Ramos (cell line): ENCODE data around the gene BCAS4.
"Not testable (repeated sequence)": the region's sequence is repeated elsewhere in the genome, so short reads cannot be mapped to it uniquely, and the experiment has no call there.

ENCODE experiments used
- in situ Hi-C: fragments of 300-500 bp; cut with MboI; formaldehyde crosslinking; loops from one replicate; pipeline ENCODE4 v1.14.3; 2022; ENCODE audit warnings: low sequenced_read_pairs; ENCODE audit not compliant: unreplicated experiment

Gene BCAS4

DNA sequence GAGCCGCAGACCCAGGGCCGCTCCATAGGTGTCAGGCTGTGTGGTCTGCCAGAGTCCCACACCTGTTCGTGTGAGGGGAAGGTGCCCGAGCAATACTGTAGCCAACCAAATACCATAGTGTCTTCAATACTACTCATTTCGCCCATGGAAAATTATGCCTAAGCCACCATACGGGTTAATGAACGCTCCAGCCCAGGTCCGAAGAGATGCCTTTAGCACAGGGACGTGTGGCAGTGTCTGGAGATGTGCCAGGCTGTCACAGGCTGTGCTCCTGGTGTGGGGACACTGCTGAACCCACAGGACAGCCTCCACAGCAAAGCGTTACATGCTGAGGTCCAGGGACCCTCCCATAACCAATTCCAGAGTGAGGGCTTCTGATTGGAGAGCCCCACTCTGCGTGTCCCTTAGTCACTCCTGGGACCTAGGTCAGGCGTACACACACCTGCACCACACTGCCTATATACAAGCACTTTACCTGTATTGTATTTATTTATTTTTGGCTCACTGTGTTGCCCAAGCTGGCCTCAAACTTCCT is 25.2 kb upstream of the BCAS4 start:
- in situ Hi-C loops: not testable (repeated sequence)

DNA sequence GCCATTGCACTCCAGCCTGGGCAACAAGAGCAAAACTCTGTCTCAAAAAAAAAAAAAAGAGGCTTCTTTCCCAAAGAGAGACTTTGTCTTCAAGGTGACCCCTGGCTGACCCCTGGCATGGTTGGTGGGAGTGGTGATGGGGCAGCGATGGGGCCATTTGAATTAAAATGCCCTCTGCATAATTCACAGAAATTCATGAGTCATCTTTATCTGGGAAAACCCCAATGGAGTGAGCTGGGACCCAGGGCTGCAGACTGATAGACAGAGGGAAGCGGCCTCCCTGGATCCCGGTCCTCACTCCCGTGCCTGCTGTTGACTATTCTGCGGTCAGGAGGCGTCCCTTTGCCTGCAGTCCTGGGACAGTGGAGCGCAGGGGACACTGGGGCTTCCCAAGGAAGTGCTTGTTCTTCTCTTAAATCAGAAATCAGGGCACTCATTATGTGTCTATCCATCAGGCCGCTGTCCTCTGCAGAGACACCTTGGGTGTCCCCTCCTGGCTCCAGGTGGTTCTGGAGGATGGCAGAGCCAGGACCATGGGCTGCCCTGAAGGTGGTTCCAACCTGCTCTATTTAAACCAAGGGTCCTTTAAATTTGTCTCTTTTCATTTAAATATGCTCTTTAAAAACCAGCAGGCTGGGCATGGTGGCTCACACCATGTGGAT is 23.3 kb upstream of the BCAS4 start:
- in situ Hi-C loops: not testable (repeated sequence)

DNA sequence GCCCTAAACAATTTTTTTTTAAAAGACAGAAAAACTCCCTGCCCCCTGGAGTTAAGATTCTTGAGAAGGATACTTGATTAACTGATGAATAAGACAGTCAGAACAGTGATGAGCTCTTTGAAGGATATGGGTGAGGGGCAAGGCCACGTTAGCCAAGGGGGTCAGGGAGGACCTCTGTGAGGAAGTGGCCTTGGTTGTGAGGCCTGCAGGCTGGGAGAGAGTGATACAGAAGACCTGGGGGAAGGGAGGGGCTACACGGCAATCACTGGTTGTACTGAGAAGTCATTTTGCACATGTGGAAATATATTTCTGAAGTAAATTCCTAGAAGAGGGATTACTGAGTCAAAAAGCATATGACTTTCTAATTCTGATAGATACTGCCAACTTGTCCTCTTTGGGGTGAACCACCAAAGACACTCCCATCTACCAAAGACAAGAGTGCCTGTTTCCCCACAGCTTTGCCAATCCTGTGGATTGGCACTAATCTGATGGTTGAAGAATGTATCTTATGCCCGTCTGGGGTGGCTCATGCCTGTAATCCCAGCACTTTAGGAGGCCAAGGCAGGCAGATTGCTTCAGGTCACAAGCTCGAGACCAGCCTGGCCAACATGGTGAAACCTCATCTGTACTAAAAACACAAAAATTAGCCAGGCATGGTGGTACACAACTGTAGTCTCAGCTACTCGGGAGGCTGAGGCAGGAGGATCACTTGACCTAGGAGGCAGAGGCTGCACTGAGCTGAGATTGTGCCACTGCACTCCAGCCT is 22.3 kb upstream of the BCAS4 start:
- in situ Hi-C loops: no loop called here

DNA sequence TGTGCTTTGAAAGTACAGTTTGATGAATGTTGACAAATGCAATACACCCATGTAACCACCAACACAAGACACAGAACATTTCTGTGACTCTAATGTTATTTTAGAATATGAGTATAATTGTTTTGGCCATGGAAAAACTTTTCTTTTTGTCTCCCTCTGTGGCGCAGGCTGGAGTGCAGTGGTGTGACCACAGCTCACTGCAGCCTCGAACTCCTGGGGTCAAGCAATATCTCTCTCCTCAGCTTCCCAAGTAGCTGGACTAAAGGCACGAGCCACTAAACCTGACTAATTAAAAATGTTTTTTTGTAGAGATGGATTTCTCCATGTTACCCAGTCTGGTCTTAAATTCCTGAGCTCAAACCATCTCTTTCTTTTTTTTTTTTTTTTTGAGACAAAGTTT is 20.3 kb upstream of the BCAS4 start:
- in situ Hi-C loops: no loop called here

DNA sequence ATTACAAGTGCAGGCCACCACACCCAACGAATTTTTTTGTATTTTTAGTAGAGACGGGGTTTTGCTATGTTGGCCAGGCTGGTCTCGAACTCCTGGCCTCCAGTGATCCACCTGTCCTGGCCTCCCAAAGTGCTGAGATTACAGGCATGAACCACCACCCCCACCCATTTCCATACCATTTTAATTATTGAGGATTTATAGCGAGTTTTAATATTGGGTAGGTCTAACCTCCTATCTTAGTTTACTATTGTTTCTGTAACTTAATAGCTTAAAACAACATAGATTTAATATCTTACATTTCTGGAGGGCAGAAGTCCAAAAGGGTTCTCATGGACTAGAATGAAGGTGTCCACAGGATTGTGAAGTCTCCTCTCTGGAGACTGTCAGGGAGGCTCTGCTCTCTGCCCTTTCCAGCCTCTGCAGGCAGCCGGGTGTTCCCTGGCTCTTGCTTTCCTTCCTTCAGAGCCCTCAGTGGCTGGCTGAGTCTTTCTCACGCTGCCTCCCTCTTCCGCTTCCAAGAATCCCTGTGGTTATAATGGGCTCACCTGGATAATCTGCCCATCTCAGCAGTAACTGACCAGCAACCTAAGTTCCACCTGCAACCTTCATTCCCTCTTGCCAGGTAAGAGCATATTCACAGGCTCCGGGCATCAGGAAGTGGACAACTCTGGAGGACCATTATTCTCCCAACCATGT is 18.6 kb upstream of the BCAS4 start:
- in situ Hi-C loops: no loop called here

DNA sequence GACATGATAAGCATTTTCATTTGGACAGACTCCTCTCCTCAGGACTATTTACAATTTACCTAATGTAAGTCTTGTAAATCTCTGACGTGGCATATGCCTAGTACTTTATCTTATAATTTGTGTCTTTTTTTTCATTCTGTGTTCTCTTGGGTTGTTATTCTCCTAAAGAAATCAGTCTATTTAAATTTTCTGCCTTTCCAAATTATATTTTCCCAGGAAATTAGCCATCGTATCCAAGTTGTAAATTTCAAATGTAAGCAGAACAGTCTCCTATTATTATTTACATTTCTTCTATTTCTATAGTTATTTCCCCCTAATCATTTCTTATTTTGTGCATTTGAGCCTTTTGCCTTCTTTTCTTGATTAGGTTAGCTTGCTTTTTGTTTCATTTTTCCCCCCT is 17.5 kb upstream of the BCAS4 start:
- in situ Hi-C loops: no loop called here

DNA sequence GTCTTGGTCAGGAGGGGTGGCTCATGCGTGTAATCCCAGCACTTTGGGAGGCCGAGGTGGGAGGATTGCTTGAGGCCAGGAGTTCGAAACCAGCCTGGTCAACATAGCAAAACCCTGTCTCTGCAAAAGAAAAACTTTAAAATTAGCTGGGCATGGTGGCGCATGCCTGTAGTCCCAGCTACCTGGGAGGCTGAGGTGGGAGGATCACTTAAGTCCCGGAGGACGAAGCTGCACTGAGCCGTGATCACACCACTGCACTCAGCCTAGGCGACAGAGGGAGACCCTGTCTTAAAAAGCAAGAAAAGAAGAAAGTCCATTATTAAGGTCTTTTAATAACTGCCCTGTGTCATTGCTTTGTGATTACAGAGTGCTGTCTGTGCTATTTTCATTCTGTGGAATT is 15.9 kb upstream of the BCAS4 start:
- in situ Hi-C loops: not testable (repeated sequence)

DNA sequence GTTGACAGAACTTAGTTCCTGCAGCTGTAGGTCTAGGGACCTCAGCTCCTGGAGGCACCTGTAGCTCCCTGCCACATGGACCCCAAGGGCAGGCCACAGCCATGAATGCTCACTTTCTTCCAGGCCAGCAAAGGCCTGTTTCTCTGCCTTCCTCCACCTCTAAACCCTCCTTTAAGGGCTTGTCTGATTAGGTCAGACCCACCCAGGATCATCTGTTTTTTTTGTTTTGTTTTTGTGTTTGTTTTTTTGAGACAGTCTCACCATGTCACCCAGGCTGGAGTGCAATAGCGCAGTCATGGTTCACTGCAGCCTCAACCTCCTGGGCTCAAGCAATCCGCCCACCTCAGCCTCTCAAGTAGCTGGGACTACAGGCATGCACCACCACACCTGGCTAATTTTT is 11.5 kb upstream of the BCAS4 start:
- in situ Hi-C loops: loop anchor here (10.0 kb wide), 1 partner anchor 511 kb away; no protein-coding TSS in a partner anchor

DNA sequence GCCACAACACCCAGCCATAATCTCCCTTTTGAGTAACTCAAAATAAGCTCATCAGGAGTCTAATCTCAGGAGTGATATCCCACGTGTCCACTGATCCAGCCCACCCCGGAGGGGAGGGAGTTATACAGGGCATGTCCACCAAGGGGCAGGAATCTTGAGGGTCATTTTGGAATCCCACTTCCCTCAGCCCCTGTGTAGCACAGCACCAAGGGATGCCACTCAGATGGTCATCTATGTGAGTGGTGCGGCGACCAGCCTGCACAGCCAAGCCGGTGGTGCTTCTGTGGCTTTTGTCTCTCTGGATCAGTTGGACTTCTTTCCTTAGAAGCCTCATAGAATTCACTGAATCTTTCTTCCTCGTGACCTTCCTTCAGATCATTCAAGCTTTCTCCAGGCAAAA is 11.0 kb upstream of the BCAS4 start:
- in situ Hi-C loops: loop anchor here (10.0 kb wide), 1 partner anchor 511 kb away; no protein-coding TSS in a partner anchor

DNA sequence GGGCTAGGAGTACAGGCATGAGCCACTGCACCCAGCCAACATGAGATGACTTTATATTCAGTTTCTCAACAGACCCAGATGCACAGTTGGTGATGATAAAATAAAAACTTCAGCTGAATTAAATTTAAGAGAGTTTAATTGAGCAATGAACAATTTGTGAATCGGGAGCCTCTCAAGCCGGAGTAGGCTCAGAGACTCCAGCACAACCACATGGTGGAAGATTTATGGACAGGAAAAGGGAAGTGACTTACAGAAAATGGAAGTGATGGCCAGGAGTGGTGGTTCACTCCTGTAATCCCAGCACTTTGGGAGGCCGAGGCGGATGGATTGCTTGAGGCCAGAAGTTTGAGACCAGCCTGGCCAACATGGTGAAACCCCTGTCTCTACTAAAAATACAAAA is 10.4 kb upstream of the BCAS4 start:
- in situ Hi-C loops: loop anchor here (10.0 kb wide), 1 partner anchor 510 kb away; no protein-coding TSS in a partner anchor

DNA sequence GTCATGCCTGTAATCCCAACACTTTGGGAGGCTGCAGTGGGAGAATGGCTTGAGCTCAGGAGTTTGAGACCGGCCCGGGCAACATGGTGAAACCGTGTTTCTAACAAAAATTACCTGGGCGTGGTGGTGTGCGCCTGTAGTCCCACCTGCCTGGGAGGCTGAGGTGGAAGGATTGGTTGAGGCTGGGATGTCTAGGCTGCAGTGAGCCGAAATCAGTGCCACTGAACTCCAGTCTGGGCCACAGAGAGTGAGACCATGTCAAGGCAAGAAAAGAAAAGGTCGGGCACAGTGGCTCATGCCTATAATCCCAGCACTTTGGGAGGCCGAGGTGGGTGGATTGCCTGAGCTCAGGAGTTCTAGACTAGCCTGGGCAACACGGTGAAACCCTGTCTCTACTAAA is 8.2 kb upstream of the BCAS4 start:
- in situ Hi-C loops: loop anchor here (10.0 kb wide), 1 partner anchor 508 kb away; no protein-coding TSS in a partner anchor

DNA sequence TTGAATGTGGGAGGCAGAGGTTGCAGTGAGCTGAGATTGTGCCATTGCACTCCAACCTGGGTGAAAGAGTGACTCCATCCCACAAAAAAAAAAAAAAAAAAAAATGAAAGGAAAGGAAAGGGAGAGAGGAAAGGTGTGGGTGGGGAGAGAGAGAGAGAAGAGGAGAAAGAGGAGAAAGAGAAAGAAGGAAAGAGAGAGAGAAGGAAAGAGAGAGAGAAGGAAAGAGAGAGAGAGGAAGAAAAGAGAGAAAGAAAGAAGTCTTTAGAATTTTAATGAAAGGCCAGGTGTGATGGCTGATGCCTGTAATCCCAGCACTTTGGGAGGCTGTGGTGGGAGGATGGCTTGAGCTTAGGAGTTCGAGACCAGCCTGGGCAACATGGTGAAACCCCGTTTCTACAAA is 7.7 kb upstream of the BCAS4 start:
- in situ Hi-C loops: loop anchor here (10.0 kb wide), 1 partner anchor 508 kb away; no protein-coding TSS in a partner anchor

DNA sequence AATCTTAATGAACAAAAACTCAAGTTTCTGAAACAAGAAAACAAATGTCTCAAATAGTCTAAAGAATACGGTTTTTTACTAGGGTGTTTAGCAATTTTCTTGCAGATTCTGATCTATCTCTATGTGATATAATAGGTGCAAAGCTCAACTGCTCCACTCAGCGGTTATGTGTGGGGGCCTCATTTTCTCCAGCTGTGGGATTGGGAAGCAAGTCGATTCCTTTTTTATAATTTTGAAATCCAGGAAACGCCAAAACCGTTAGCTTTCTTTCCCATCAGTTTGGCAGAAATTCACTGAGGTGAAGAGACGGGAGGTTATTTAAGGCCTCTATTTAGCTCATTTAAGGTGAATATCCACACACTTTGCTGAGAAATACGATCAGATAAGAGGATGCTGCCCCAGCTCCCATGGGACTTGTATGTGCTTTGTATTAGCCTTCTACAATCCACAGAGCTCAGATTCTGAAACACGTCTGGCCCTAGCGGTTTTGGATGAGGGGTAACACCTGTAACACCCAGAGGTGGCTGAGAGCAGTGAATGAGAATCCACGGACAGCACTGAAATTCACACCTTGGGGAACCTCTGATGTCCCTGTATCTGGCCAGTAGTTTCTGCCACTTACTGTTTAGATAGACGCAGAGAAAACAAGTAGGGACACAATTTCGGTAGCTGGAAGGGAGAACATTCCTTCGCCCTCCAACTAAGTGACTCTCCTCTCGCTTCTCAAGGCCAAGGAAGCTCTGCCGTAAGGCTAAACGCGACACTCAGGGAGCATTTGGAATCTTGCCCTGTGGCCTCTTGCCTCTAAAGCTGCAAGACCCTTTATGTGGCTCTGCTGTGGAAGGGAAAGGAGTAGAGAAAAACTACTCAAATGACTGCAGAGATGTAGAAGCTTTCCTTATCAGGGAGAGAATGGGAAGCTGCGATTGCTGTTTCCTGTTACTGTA is 6.5 kb upstream of the BCAS4 start:
- in situ Hi-C loops: loop anchor here (10.0 kb wide), 1 partner anchor 506 kb away; no protein-coding TSS in a partner anchor

DNA sequence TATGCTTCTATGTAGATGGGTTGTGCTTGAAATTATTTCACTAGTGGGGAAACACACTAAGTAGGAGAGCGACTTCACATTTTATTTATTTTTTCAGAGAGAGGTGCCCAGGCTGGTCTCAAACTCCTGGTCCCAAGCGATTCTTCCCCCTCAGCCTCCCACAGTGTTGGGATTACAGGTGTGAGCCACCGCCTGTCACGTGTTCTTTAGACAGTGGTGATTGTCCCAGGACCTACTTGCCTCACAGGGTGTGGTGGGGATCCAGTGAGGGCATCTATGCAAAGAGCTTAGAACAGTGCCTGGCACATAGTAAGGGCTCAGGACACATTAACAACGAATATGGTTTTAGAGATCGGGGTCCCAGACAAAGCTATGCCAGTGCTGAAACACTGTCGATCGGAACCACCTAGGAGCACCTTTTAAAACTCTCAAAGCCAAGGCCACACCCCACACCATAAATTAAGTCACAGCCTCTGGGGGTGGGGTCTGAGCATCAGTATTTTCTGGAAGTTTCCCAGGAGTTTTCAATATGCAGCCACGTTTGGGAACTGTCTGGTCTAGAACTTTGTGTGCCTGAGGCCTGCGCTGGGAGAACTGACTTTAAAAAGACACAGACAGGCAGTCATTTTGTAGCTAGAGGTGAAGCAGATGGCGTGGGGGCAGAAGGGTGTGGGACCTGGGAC is 4.8 kb upstream of the BCAS4 start:
- in situ Hi-C loops: loop anchor here (10.0 kb wide), 1 partner anchor 505 kb away; no protein-coding TSS in a partner anchor

DNA sequence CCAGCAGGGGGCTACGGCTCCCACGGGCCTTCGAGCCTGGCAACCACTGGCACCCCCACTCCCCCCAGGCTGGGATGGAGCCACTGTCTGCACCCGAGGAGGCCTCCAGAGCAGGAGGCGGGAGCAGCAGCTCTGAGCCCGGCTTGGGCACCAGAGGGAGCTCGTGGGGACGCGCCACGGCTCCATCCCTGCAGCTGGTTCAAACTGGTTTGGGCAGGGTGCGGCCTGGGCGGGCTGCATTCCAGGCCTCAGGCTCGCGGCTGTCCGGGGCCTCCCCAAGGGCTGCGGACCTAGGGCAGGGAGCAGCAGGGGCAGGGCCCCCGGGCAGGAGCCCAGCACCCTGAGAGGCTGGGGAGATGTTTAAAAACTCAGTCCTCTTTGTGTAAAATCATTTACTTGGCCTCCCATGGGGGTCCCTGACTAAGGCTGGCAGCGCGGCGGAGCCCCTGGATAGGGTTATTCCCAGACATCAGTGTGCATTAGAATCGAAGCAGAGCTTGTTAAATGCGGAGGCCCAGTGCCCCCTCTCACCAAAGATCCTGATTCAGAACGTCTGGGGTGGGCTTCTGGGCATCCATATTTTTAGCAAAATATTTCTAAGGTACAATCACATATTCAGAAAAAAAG is 4.1 kb upstream of the BCAS4 start:
- in situ Hi-C loops: no loop called here

DNA sequence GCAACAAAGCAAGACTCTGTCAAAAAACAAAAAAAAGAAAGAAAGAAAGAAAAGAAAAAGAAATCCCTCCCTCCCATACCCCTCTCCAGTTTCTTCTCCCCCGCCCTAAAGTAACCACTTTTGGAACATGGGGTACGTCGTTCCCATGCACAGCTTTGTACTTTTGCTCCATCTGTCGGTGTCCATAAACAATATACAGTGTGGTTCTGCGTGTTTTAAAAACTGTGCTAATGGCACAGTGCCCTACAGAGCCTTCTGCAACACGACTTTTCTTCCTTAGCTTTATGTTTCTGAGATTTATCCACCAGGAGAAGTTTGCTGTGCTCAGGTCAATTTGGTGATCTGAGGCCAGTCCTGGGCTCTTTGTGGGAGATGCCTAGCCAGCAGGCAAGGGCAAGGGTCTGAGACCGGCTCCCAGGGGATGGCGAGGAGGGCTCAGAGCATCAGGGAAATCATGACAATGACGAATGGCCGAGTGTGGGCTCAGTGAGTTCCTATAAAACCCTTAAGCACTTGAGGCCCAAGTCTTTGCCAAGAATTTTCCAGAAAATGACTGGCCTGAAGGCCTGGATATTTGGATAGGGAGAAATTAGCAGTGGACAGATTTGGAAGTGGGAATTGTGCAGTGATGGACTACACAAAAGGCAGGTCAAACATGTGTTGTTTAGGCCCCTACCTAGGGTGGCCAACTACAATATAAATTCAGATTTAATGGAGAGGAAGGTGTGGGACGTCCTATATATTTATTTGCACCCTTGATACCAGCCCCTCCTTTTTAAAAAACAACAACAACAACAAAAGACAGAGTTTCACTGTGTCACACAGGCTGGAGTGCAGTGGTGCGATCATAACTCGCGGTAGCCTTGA is 1.9 kb upstream of the BCAS4 start:
- in situ Hi-C loops: no loop called here

DNA sequence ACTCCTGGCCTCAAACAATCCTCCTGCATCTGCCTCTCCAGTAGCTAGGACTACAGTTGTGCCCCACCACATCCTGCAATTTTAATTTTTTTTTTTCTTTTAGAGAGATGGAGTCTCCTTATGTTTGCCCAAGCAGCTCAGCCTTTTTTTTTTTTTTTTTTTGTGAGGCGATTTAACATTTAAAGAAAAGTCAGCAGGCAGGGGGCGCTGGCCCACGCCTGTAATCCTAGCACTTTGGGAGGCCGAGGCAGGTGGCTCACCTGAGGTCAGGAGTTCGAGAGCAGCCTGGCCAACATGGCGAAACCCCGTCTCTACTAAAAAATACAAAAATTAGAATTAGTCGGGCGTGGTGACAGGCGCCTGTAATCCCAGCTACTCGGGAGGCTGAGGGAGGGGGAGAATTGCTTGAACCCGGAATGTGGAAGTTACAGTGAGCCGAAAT is 1.3 kb upstream of the BCAS4 start:
- in situ Hi-C loops: not testable (repeated sequence)
